B cell (primary cell): ENCODE data around the gene RCAN1.

Source experiments
- EZH2 ChIP-seq: IDR thresholded peaks from 2 replicates; pipeline ENCODE4 v1.6.1; 2012; ENCODE audit warnings: borderline replicate concordance, low read depth, mild to moderate bottlenecking, moderate library complexity, low read length; ENCODE audit not compliant: insufficient read depth, poor library complexity, severe bottlenecking
- TF ChIP-seq, protein P1 (sequence below): fragments of 200-600 bp; IDR thresholded peaks from one replicate; pipeline ENCODE4 v1.8.0; 2022; ENCODE audit warnings: antibody characterized with exemption, mild to moderate bottlenecking

DNA sequence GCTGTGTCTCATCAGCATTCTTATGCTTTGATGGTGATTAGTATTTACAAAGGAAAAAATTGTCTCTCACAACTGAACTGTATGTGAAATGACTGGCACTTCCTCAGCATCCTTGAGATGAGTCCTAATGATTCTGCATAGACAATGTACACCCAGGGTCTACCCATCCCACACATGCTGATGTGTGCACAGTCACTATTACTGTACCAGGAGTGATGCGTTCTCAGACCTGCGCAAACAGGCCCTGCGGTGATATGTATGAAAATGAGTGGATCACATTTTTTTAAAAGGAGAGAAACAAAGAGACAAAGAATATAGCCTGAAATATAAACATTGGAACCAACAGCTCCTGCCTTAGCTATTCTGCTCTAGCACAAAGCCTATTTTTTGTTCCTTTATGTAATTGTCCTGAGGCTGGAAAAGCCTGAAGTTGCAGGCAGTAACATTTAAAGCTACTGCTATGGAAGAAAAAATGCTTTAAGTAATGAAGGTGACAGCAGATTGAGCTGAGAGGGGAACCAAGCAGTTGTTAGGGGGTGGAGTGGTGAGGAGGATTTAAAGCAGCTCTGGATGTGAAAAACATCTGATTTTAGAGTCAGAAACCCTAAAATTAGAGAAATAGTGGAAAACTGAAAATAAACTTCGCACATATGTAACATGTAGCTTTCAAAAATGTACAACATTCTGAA lies 5.5 kb downstream of the RCAN1 start:
- TF ChIP-seq, protein P1, sequence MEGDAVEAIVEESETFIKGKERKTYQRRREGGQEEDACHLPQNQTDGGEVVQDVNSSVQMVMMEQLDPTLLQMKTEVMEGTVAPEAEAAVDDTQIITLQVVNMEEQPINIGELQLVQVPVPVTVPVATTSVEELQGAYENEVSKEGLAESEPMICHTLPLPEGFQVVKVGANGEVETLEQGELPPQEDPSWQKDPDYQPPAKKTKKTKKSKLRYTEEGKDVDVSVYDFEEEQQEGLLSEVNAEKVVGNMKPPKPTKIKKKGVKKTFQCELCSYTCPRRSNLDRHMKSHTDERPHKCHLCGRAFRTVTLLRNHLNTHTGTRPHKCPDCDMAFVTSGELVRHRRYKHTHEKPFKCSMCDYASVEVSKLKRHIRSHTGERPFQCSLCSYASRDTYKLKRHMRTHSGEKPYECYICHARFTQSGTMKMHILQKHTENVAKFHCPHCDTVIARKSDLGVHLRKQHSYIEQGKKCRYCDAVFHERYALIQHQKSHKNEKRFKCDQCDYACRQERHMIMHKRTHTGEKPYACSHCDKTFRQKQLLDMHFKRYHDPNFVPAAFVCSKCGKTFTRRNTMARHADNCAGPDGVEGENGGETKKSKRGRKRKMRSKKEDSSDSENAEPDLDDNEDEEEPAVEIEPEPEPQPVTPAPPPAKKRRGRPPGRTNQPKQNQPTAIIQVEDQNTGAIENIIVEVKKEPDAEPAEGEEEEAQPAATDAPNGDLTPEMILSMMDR: no peak
- no peak for TF ChIP-seq EZH2
